Ovary (tissue), 9 donors: ENCODE measurements around the gene CEACAM4. TPM values are rescaled to one million over a fixed set of nuclear protein-coding genes. Genes with fewer than 3 reads are reported as not detected.

Experiments
- DNase-seq, 5 donors: peaks; one replicate each; pipeline ENCODE4 v3.0.0-alpha.2; 2019 to 2020
- H3K27ac ChIP-seq, 2 donors: fragments of 200-600 bp; one replicate each; pipeline versions ENCODE4 v1.5.1 to v1.8.0; 2019 to 2022
- H3K27me3 ChIP-seq: fragments of 200-600 bp; one replicate; pipeline ENCODE4 v1.8.0; 2022
- H3K36me3 ChIP-seq: fragments of 200-600 bp; sonication (generic); one replicate; pipeline ENCODE4 v1.5.1; 2019
- H3K4me1 ChIP-seq: one replicate; pipeline ENCODE4 v1.8.1; 2013; ENCODE audit warnings: mild to moderate bottlenecking, moderate library complexity; ENCODE audit not compliant: insufficient read depth
- H3K4me3 ChIP-seq: fragments of 200-600 bp; sonication (generic); one replicate; pipeline ENCODE4 v1.5.1; 2017
- H3K9me3 ChIP-seq, 2 donors: fragments of 200-600 bp in 1 of 2; sonication (generic) in 1 of 2; one replicate each; pipeline versions ENCODE4 v1.5.1 to v1.8.1; 2013 to 2019; ENCODE audit warnings: mild to moderate bottlenecking in 1 of 2, moderate library complexity in 1 of 2
- EP300 ChIP-seq: sonication (generic); formaldehyde crosslinking; IDR thresholded peaks from one replicate; pipeline ENCODE4 v1.6.1; 2017; ENCODE audit warnings: antibody characterized with exemption
- POLR2A ChIP-seq: fragments of 450-650 bp; IDR thresholded peaks from one replicate; pipeline ENCODE4 v1.6.1; 2017; ENCODE audit warnings: antibody characterized with exemption, mild to moderate bottlenecking, moderate library complexity
- WGBS, 3 donors: extraction: QIAGEN DNeasy Blood & Tissue Kit in 1 of 3; methylation state at CpG; one replicate each; pipeline versions ENCODE4 v1.1.5 to v1.1.7; 2013 to 2017; 5-methylcytosine and 5-hydroxymethylcytosine counted together
- intact Hi-C, 4 donors: fragments of 100-400 bp; cut with DNase I; formaldehyde crosslinking; loops; one replicate each; pipeline versions ENCODE4 v1.11.0 to v1.15.1; 2022 to 2023
- polyA plus RNA-seq, 2 donors: library from polyadenylated mRNA; stranded (reverse); fragments of 200-250 nt in 1 of 2; fragments of 350-450 nt in 1 of 2; fragmentation: Illumina TruSeq in 1 of 2; extraction: RNeasy Lipid Tissue Mini Kit (QIAGEN cat#74804) in 1 of 2; gene quantifications; one replicate each; pipeline ENCODE4 v1.2.3, GENCODE V29; 2013 to 2014
- total RNA-seq, 7 donors: library from RNA; depleted of rRNA in 2 of 7; stranded (reverse); fragments of >200 nt in 2 of 7; fragmentation: NEBNext Ultra II Directional in 3 of 7; extraction: Animal tissue kit (Norgen Biotek cat#: 25700) in 3 of 7; gene quantifications; one replicate each; pipeline versions ENCODE4 v1.1.0 to v1.2.4, GENCODE V29; 2016 to 2023
- TF ChIP-seq, protein P1 (sequence below), 3 donors: fragments of 450-650 bp in 2 of 3; fragments of 200-600 bp in 1 of 3; IDR thresholded peaks; one replicate each; pipeline versions ENCODE4 v1.5.1 to v1.8.0; 2016 to 2022; ENCODE audit warnings: antibody characterized with exemption in 3 of 3, mild to moderate bottlenecking in 1 of 3
- donor health status: DM: no; HTN: no; CAD: no; lungs with moderate emphysema.
- donor health status: DM: no; HTN: no; CAD: no.
- donor health status: Bipolar disorder and iron deficiency.
- donor health status: DM: yes; HTN: yes; CAD: no.
- donor health status: DM: no; HTN: no; CAD: no.
- donor health status: DM: yes; HTN: yes; CAD: no.

CEACAM4 gene
- total and polyA plus RNA-seq, 9 donors = 0.18 to 0.74 (median 0.32) TPM; not detected in 4

DNA sequence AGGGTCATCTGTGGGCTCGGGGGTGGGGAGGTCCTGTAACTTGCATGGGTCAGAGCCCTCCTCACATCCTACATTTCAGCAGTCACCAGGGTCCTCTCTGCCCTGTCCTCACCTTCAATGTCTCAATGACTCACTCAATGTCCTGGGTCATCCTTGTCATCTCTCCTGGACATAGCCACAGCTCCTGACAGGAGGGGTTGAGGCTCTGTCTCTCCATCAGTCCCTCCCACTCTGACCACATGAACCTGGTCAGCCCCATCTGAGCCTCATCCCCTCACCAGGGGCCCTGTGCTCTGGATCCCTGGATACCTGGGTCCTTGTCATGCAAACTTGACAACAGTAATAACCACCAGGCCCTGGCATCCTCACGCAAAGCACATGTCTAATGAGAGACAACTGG, 37.5 kb downstream of the CEACAM4 start:
- H3K27ac ChIP-seq = no peak overlapping the region
- intact Hi-C loops = no loop called here
- no peak overlapping the region for H3K4me3 ChIP-seq
- H3K9me3 ChIP-seq = no peaks in the 10 kb centered on the region
- H3K27me3 ChIP-seq = no peaks in the 10 kb centered on the region
- H3K4me1 ChIP-seq = no peaks in the 10 kb centered on the region
- no peak for TF ChIP-seq POLR2A
- TF ChIP-seq, protein P1, sequence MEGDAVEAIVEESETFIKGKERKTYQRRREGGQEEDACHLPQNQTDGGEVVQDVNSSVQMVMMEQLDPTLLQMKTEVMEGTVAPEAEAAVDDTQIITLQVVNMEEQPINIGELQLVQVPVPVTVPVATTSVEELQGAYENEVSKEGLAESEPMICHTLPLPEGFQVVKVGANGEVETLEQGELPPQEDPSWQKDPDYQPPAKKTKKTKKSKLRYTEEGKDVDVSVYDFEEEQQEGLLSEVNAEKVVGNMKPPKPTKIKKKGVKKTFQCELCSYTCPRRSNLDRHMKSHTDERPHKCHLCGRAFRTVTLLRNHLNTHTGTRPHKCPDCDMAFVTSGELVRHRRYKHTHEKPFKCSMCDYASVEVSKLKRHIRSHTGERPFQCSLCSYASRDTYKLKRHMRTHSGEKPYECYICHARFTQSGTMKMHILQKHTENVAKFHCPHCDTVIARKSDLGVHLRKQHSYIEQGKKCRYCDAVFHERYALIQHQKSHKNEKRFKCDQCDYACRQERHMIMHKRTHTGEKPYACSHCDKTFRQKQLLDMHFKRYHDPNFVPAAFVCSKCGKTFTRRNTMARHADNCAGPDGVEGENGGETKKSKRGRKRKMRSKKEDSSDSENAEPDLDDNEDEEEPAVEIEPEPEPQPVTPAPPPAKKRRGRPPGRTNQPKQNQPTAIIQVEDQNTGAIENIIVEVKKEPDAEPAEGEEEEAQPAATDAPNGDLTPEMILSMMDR (IDR thresholded peaks at IDR 0.05) = no peak
- no peak for DNase-seq
- H3K36me3 ChIP-seq = no peaks in the 10 kb centered on the region
- WGBS, 3 donors = 41 to 49% (median 45%) methylated on average over 2 of the region's 2 CpGs

- Histone ChIP-seq H3K27me3 (no peaks in the 10 kb centered on the region), H3K4me1 (no peaks in the 10 kb centered on the region), H3K27ac (no peak overlapping the region), H3K4me3 (no peak overlapping the region), H3K9me3 (no peaks in the 10 kb centered on the region), H3K36me3 (no peaks in the 10 kb centered on the region)
- no peak for DNase-seq
- no peak for TF ChIP-seq EP300
- TF ChIP-seq, protein P1 (IDR thresholded peaks at IDR 0.05) = no peak
- TF ChIP-seq POLR2A = no peak
- 19 to 23% (median 20%) methylated on average over 6 of the region's 6 CpGs for WGBS, 3 donors
- intact Hi-C loops = no loop called here
Observed at GRCh38 chr19:41588497-41589209, 38.2 kb downstream of the CEACAM4 start.

DNA sequence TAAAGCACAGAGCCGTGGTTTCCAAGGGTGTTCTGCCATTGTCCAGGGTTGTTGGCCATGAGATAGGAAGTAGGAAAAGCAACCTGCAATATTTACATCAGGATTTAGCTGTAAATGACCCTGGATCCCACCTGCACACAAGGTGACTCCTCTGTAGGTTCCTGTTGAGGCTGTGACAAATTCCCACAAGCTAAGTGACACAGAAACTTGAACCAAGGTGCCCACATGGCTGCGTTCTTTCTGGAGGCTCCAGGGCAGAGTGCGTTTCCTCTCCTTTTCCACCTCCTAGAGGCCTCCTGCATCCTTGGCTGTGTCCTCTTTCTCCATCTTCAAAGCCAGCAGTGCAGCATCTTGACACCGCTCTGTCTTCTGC, 39.0 kb downstream of the CEACAM4 start:
- H3K27me3 ChIP-seq = no peaks in the 10 kb centered on the region
- no peak for DNase-seq
- H3K4me1 ChIP-seq = no peaks in the 10 kb centered on the region
- no peak overlapping the region for H3K27ac ChIP-seq
- intact Hi-C loops = no loop called here
- no peaks in the 10 kb centered on the region for H3K9me3 ChIP-seq
- H3K4me3 ChIP-seq = no peak overlapping the region
- H3K36me3 ChIP-seq = no peaks in the 10 kb centered on the region
- no peak for TF ChIP-seq EP300
- 61 to 71% (median 65%) methylated on average over 4 of the region's 4 CpGs for WGBS, 3 donors

- Histone ChIP-seq H3K36me3 (no peaks in the 10 kb centered on the region), H3K9me3 (no peaks in the 10 kb centered on the region), H3K4me1 (no peaks in the 10 kb centered on the region), H3K27me3 (no peaks in the 10 kb centered on the region), H3K27ac (no peak overlapping the region), H3K4me3 (no peak overlapping the region)
- no peak for DNase-seq
- intact Hi-C loops = no loop called here
- 51 to 61% (median 55%) methylated on average over 9 of the region's 9 CpGs for WGBS, 3 donors
- TF ChIP-seq EP300 (no peak), POLR2A (no peak)
- TF ChIP-seq, protein P1 (IDR thresholded peaks at IDR 0.05) = no peak
Observed at GRCh38 chr19:41587101-41587837, 39.6 kb downstream of the CEACAM4 start.

- H3K4me1 ChIP-seq = no peaks in the 10 kb centered on the region
- intact Hi-C loops = no loop called here
- no peaks in the 10 kb centered on the region for H3K36me3 ChIP-seq
- no peak overlapping the region for H3K4me3 ChIP-seq
- no peak for TF ChIP-seq EP300
- TF ChIP-seq, protein P1 (IDR thresholded peaks at IDR 0.05) = no peak
- TF ChIP-seq POLR2A = no peak
- no peaks in the 10 kb centered on the region for H3K27me3 ChIP-seq
- H3K27ac ChIP-seq = no peak overlapping the region
- no peaks in the 10 kb centered on the region for H3K9me3 ChIP-seq
- DNase-seq = no peak
Observed at GRCh38 chr19:41586064-41586463, 40.8 kb downstream of the CEACAM4 start.
